ENCODE results near the gene ADGRB3. TPM values are rescaled to one million over a fixed set of nuclear protein-coding genes. Genes with fewer than 3 reads are reported as not detected.

ADGRB3 gene
- polyA plus RNA-seq, 1 experiment = 0.12 TPM

DNA sequence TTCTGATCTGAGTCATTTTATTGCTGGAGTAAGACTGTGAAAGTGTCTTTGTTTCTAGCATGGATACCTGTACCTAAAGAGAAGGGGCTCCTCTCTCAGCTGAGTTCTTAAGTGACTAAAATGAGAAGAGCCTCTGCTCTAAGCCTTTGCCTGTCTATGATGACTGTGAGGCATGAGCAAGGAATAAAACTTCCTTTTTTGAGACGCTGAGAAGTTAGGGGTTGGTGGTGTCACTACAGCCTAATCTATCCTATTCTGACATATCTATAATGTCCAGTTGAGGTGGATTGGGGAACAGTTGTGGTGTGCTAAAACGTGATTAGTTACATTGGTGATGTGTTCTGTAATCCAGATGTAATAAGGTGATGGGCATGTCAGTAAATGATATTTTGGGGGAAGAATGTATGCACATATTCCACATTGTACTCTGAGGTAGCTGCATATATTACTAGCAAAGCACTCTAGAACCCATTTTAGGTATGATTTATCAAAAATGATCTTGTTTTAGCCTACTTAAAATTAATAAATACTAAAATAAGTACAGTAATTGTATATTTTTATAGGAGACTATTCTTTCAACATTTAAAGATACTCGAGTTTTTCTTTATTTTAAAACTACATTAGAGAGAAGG lies 18.1 kb downstream of the ADGRB3 start:
- ChIA-PET CTCF (no interaction called here), POLR2A (no interaction called here)
- H3K4me3 ChIP-seq (ENCODE audit: low read depth, low read length) = no peak overlapping the region

DNA sequence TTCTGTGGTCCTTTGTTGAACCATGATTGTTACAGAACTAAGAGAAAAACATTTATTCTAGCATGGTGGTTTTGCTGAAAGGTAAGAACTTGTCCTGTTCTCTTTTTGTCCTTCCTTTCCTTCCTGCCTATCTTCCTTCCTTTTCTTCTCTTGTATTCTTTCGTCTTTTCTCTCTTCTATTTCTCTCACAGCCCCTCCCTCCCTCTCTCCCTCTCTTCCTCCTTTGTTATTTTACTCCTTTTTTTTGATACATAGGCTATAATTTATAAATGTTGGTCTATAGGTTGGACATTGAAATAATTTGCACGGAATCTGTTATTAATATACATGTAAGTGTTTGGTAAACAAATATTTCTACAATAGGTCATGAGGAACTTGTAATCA lies 18.6 kb downstream of the ADGRB3 start:
- Histone ChIP-seq H3K4me3 (ENCODE audit: low read depth, low read length) (no peak overlapping the region), H3K36me3 (ENCODE audit: control insufficient read depth, insufficient read depth, low read length) (no peaks in the 10 kb centered on the region), H3K27me3 (ENCODE audit: control insufficient read depth, insufficient read depth, low read length) (no peaks in the 10 kb centered on the region)
- POLR2A ChIA-PET = no interaction called here
- CTCF ChIA-PET = no interaction called here
- DNase-seq (ENCODE audit: low read depth) = no peak
- TF ChIP-seq, protein P1, sequence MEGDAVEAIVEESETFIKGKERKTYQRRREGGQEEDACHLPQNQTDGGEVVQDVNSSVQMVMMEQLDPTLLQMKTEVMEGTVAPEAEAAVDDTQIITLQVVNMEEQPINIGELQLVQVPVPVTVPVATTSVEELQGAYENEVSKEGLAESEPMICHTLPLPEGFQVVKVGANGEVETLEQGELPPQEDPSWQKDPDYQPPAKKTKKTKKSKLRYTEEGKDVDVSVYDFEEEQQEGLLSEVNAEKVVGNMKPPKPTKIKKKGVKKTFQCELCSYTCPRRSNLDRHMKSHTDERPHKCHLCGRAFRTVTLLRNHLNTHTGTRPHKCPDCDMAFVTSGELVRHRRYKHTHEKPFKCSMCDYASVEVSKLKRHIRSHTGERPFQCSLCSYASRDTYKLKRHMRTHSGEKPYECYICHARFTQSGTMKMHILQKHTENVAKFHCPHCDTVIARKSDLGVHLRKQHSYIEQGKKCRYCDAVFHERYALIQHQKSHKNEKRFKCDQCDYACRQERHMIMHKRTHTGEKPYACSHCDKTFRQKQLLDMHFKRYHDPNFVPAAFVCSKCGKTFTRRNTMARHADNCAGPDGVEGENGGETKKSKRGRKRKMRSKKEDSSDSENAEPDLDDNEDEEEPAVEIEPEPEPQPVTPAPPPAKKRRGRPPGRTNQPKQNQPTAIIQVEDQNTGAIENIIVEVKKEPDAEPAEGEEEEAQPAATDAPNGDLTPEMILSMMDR (IDR thresholded peaks at IDR 0.05; ENCODE audit: insufficient read depth, low read depth, low read length) = no peak

More for the DNA sequence above, 18.1 kb downstream of the ADGRB3 start:
- Histone ChIP-seq H3K27me3 (ENCODE audit: control insufficient read depth, insufficient read depth, low read length) (no peaks in the 10 kb centered on the region), H3K36me3 (ENCODE audit: control insufficient read depth, insufficient read depth, low read length) (no peaks in the 10 kb centered on the region)
- TF ChIP-seq, protein P1 (IDR thresholded peaks at IDR 0.05; ENCODE audit: insufficient read depth, low read depth, low read length) = no peak
- no peak for DNase-seq (ENCODE audit: low read depth)

DNA sequence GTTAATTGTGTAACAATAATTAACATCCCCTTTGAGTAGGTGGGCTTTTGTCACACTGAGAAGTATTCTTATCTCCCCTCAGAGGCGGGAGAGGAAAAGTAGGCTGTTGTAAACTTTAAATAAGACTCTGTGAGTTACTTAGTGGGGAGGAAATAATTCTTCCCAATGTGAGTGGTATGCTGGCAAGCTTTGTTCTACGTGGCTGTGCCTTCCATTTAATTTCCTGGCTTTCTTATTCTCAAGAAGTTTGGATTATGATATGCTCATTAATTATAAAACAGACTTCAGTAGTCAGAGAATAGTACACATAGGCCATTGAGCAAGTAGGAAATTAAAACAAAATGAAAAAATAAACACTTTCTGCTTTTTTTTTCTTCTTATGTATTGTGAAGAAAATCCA lies 19.1 kb downstream of the ADGRB3 start:
- DNase-seq (ENCODE audit: low read depth) = no peak
- H3K36me3 ChIP-seq (ENCODE audit: control insufficient read depth, insufficient read depth, low read length) = no peaks in the 10 kb centered on the region
- ChIA-PET POLR2A (no interaction called here), CTCF (no interaction called here)
- H3K27me3 ChIP-seq (ENCODE audit: control insufficient read depth, insufficient read depth, low read length) = no peaks in the 10 kb centered on the region
- H3K4me3 ChIP-seq (ENCODE audit: low read depth, low read length) = no peak overlapping the region
- TF ChIP-seq, protein P1 (IDR thresholded peaks at IDR 0.05; ENCODE audit: insufficient read depth, low read depth, low read length) = no peak

DNA sequence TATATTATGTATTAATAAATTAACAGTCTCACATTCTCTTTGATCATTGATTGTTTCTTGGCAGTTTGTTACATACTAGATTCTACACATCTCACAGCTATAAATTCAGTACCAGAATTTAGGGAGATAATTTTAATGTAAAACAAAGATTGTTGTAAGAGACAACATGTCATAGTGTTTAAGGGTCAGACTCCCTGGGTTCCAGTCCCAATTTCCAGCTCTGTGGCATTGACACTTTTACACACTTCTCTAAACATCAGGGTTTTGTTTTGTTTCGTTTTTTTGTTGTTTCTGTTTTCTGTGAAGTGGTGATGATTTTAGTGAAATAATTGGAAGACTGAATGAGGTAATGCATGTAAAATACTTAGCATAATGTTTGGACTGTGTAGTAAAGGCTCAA lies 19.9 kb downstream of the ADGRB3 start:
- no peaks in the 10 kb centered on the region for H3K36me3 ChIP-seq (ENCODE audit: control insufficient read depth, insufficient read depth, low read length)
- H3K4me3 ChIP-seq (ENCODE audit: low read depth, low read length) = no peak overlapping the region
- ChIA-PET POLR2A (no interaction called here), CTCF (interaction anchor here (0.9 kb wide), 1 partner anchor 12 kb away, joined by 3 read pairs; no protein-coding TSS in a partner anchor)
- TF ChIP-seq, protein P1 (IDR thresholded peaks at IDR 0.05; ENCODE audit: insufficient read depth, low read depth, low read length) = no peak
- DNase-seq (ENCODE audit: low read depth) = no peak
- H3K27me3 ChIP-seq (ENCODE audit: control insufficient read depth, insufficient read depth, low read length) = no peaks in the 10 kb centered on the region

DNA sequence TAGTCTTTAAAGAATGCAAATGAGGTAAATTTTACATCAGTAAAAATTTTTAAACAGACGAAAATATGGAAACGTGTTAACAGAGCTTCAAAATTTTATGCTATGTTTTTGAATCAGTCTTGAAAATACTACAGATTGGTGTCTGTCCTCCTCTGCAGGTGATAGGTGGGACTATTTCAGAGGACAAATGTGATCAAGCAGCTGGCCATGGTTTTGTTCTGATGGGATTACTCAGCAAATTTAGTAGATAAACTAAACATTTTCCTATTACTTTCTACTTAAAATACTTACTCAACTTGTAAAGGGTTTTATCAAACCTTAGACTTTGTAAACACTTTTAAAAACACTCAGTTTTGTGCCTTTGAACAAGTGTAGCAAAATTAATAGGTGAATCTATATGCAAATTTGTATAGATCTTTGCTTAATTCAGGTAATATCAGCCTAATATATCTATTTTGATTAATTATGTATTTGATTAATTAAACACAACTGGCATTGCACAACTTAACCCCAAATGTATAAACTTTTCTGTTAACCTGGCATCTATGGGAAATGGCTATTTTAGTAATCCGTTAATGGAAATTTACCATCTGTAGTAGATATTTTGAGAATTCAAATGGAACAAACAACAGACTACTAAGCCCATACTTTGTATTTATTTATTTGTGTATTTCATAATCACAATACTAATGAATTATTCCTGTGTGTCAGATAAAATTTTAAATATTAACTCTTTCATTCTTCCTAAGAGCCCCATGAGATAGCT lies 22.5 kb downstream of the ADGRB3 start:
- DNase-seq (ENCODE audit: low read depth) = no peak
- TF ChIP-seq, protein P1 (IDR thresholded peaks at IDR 0.05; ENCODE audit: insufficient read depth, low read depth, low read length) = no peak
- POLR2A ChIA-PET = no interaction called here
- Histone ChIP-seq H3K4me3 (ENCODE audit: low read depth, low read length) (no peak overlapping the region), H3K36me3 (ENCODE audit: control insufficient read depth, insufficient read depth, low read length) (no peaks in the 10 kb centered on the region), H3K27me3 (ENCODE audit: control insufficient read depth, insufficient read depth, low read length) (no peaks in the 10 kb centered on the region)
- CTCF ChIA-PET = interaction anchor here (0.6 kb wide), 1 partner anchor 1114 kb away, joined by 3 read pairs; no protein-coding TSS in a partner anchor
